HCT116 (cell line): ENCODE results near the gene MFSD6L. TPM values are rescaled to one million over a fixed set of nuclear protein-coding genes. Genes with fewer than 3 reads are reported as not detected.

ENCODE experiments used
- ATAC-seq: fragments of 200-7000 bp; cut with Tn5 transposase; 2 replicates; pipeline ENCODE4 v1.9.1; 2020; ENCODE audit warnings: mild to moderate bottlenecking, moderate library complexity
- BruUV-seq: library from RNA; stranded (reverse); fragments of 400-500 nt; replicated peaks from 2 replicates; lab custom pipeline; 2021; lab: Mats Ljungman, UMichigan
- CTCF ChIA-PET: fragments of 300-600 bp; sonication (Branson Sonifier 250); formaldehyde crosslinking; loops from one replicate; lab custom pipeline; 2021; ENCODE audit warnings: antibody characterized with exemption; lab: Charles Lee
- POLR2A ChIA-PET: fragments of 300-600, 350-600 bp; sonication (Branson Sonifier 250); formaldehyde crosslinking; loops from one replicate; lab custom pipeline; 2021; ENCODE audit warnings: antibody characterized with exemption; lab: Charles Lee
- RAD21 ChIA-PET, 2 experiments: fragments of 300-600 bp; sonication (Branson Sonifier 250); formaldehyde crosslinking; loops; one replicate each; lab custom pipeline; 2023; ENCODE audit warnings: low total read pairs in 2 of 2; ENCODE audit not compliant: uncharacterized antibody in 2 of 2, unreplicated experiment in 2 of 2, low non-redundant PET in 1 of 2; lab: Charles Lee
- DNase-seq: peaks from one replicate; pipeline ENCODE4 v3.0.0-alpha.2; 2010; ENCODE audit warnings: low read depth, low spot score
- H2AFZ ChIP-seq: fragments of 200-600 bp; shearing (Covaris generic), sonication (generic); 2 replicates; pipeline ENCODE4 v1.6.1; 2017; ENCODE audit warnings: low read depth, mixed run types, mixed read lengths, antibody characterized with exemption, low read length; ENCODE audit not compliant: poor library complexity, severe bottlenecking
- H3K27ac ChIP-seq: 2 replicates; pipeline ENCODE4 v1.5.1; 2012; ENCODE audit warnings: low read depth, low read length
- H3K27me3 ChIP-seq: fragments of 200-600 bp; sonication (generic); 2 replicates; pipeline ENCODE4 v1.6.1; 2016; ENCODE audit warnings: mixed run types, low read length, mixed read lengths; ENCODE audit not compliant: insufficient read depth
- H3K36me3 ChIP-seq, 2 experiments: fragments of 200-500 bp in 1 of 2; fragments of 200-600 bp in 1 of 2; sonication (Bioruptor generic) in 1 of 2; sonication (generic) in 1 of 2; 2 replicates each; pipeline versions ENCODE4 v1.5.1 to v1.6.1; 2014 to 2016; ENCODE audit warnings: low read length in 2 of 2, inconsistent platforms in 1 of 2, mixed read lengths in 1 of 2, mixed run types in 1 of 2; ENCODE audit not compliant: insufficient read depth in 2 of 2, control insufficient read depth in 1 of 2
- H3K4me1 ChIP-seq, 2 experiments: fragments of 200-600 bp in 1 of 2; sonication (generic) in 1 of 2; 2 replicates each; pipeline versions ENCODE4 v1.5.1 to v1.6.1; 2012 to 2017; ENCODE audit warnings: low read length in 2 of 2, inconsistent platforms in 1 of 2, mild to moderate bottlenecking in 1 of 2, mixed read lengths in 1 of 2, mixed run types in 1 of 2, moderate library complexity in 1 of 2; ENCODE audit not compliant: insufficient read depth in 2 of 2, control insufficient read depth in 1 of 2
- H3K4me2 ChIP-seq: fragments of 200-600 bp; sonication (generic); 2 replicates; pipeline ENCODE4 v1.6.1; 2017; ENCODE audit warnings: mixed run types, low read length, mixed read lengths
- H3K4me3 ChIP-seq, 2 experiments: fragments of 200-600 bp in 1 of 2; sonication (generic) in 1 of 2; replicated peaks in 1 of 2; 2 replicates each; pipeline ENCODE4 v1.5.1; 2011 to 2016; ENCODE audit warnings: low read length in 2 of 2, control low read depth in 1 of 2, low read depth in 1 of 2, mild to moderate bottlenecking in 1 of 2, mixed read lengths in 1 of 2, mixed run types in 1 of 2
- H3K79me2 ChIP-seq: fragments of 200-600 bp; sonication (generic); 2 replicates; pipeline ENCODE4 v1.6.1; 2017; ENCODE audit warnings: mild to moderate bottlenecking, mixed run types, low read length, moderate library complexity, mixed read lengths; ENCODE audit not compliant: insufficient read depth
- H3K9ac ChIP-seq: fragments of 200-600 bp; sonication (generic); 2 replicates; pipeline ENCODE4 v1.6.1; 2016; ENCODE audit warnings: low read length, mixed read lengths
- H3K9me2 ChIP-seq: fragments of 200-600 bp; sonication (generic), shearing (Covaris generic); 2 replicates; pipeline ENCODE4 v1.6.1; 2017; ENCODE audit warnings: mixed run types, mild to moderate bottlenecking, moderate library complexity; ENCODE audit not compliant: insufficient read depth
- H3K9me3 ChIP-seq, 2 experiments: fragments of 200-500 bp in 1 of 2; fragments of 200-600 bp in 1 of 2; sonication (Bioruptor generic) in 1 of 2; sonication (generic) in 1 of 2; 2 replicates each; pipeline ENCODE4 v1.6.1; 2014 to 2017; ENCODE audit warnings: low read length in 2 of 2, mixed read lengths in 2 of 2, inconsistent platforms in 1 of 2, low read depth in 1 of 2, mild to moderate bottlenecking in 1 of 2, mixed run types in 1 of 2, moderate library complexity in 1 of 2; ENCODE audit not compliant: control insufficient read depth in 1 of 2, insufficient read depth in 1 of 2
- H4K20me1 ChIP-seq: fragments of 200-600 bp; sonication (generic), shearing (Covaris generic); 2 replicates; pipeline ENCODE4 v1.6.1; 2017; ENCODE audit warnings: mixed run types, mild to moderate bottlenecking, moderate library complexity; ENCODE audit not compliant: insufficient read depth
- CBX3 ChIP-seq: IDR thresholded peaks from 2 replicates; pipeline ENCODE4 v1.6.1; 2012; ENCODE audit warnings: low read depth
- EGR1 ChIP-seq: IDR thresholded peaks from 2 replicates; pipeline ENCODE4 v1.6.1; 2012; ENCODE audit warnings: low read depth
- EZH2 ChIP-seq: fragments of 200-600 bp; sonication (generic); IDR thresholded peaks from 2 replicates; pipeline ENCODE4 v1.6.1; 2017; ENCODE audit warnings: antibody characterized with exemption, mixed run types
- EZH2phosphoT487 ChIP-seq: fragments of 200-600 bp; IDR thresholded peaks from 2 replicates; pipeline ENCODE4 v1.6.1; 2018; ENCODE audit warnings: antibody characterized with exemption, borderline replicate concordance
- FOSL1 ChIP-seq: IDR thresholded peaks from 2 replicates; pipeline ENCODE4 v1.6.1; 2012; ENCODE audit warnings: low read depth
- POLR2A ChIP-seq: IDR thresholded peaks from 2 replicates; pipeline ENCODE4 v1.7.0; 2011; ENCODE audit warnings: borderline replicate concordance; ENCODE audit not compliant: insufficient read depth, insufficient read length; ENCODE audit errors: extremely low read depth
- RAD21 ChIP-seq: IDR thresholded peaks from 2 replicates; pipeline ENCODE4 v1.6.1; 2012; ENCODE audit warnings: low read depth, mild to moderate bottlenecking
- SP1 ChIP-seq: IDR thresholded peaks from 2 replicates; pipeline ENCODE4 v1.6.1; 2012; ENCODE audit warnings: low read depth
- YY1 ChIP-seq: IDR thresholded peaks from 2 replicates; pipeline ENCODE4 v1.6.1; 2011; ENCODE audit warnings: low read length, low read depth, moderate library complexity, mild to moderate bottlenecking; ENCODE audit not compliant: insufficient replicate concordance; ENCODE audit errors: extremely low read depth
- intact Hi-C: fragments of 100-400 bp; cut with micrococcal nuclease; formaldehyde crosslinking; loops from 2 replicates; pipeline ENCODE4 v1.10.0; 2022
- total RNA-seq: library from RNA; stranded (reverse); gene quantifications from one replicate; pipeline ENCODE4 v1.2.1, GENCODE V29; 2021; ENCODE audit not compliant: unreplicated experiment
- TF ChIP-seq, protein P1 (sequence below): IDR thresholded peaks from 2 replicates; pipeline ENCODE4 v1.6.1; 2012; ENCODE audit warnings: low read depth
- TF ChIP-seq, protein P2 (sequence below): IDR thresholded peaks from 2 replicates; pipeline ENCODE4 v1.6.1; 2012
- TF ChIP-seq, protein P3 (sequence below): IDR thresholded peaks from 2 replicates; pipeline ENCODE4 v1.6.1; 2011; ENCODE audit warnings: mild to moderate bottlenecking, low read length, moderate library complexity; ENCODE audit not compliant: insufficient replicate concordance; ENCODE audit errors: extremely low read depth
- TF ChIP-seq, protein P4 (sequence below): IDR thresholded peaks from 2 replicates; pipeline ENCODE4 v1.6.1; 2012

The MFSD6L gene
- total RNA-seq, 1 experiment from 2014 or later = not detected

DNA sequence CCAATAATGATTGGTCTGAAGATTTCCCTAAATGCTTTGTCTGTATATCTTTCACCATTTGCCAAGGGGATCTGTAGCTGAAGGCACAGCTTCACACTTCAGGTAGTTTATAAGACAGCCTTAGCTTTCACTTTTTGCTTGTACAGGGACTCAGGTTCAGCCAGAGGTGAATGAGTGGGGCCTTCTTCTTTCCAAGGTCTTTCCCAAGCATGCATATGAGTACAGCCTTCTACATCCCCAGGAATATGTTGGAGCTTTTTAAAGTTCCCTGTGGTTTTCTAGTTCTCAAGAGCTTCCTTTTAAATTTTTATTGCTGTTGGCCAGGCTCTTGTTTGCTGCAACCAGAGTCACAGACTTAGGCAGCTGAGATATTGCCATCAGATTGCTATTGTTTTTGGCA is 22.9 kb downstream of the MFSD6L start:
- no peaks in the 10 kb centered on the region for H3K36me3 ChIP-seq
- RAD21 ChIA-PET = no interaction called here
- no peaks in the 10 kb centered on the region for H3K9me3 ChIP-seq
- no peaks in the 10 kb centered on the region for H3K79me2 ChIP-seq
- no peak for TF ChIP-seq EZH2phosphoT487
- TF ChIP-seq, protein P1, sequence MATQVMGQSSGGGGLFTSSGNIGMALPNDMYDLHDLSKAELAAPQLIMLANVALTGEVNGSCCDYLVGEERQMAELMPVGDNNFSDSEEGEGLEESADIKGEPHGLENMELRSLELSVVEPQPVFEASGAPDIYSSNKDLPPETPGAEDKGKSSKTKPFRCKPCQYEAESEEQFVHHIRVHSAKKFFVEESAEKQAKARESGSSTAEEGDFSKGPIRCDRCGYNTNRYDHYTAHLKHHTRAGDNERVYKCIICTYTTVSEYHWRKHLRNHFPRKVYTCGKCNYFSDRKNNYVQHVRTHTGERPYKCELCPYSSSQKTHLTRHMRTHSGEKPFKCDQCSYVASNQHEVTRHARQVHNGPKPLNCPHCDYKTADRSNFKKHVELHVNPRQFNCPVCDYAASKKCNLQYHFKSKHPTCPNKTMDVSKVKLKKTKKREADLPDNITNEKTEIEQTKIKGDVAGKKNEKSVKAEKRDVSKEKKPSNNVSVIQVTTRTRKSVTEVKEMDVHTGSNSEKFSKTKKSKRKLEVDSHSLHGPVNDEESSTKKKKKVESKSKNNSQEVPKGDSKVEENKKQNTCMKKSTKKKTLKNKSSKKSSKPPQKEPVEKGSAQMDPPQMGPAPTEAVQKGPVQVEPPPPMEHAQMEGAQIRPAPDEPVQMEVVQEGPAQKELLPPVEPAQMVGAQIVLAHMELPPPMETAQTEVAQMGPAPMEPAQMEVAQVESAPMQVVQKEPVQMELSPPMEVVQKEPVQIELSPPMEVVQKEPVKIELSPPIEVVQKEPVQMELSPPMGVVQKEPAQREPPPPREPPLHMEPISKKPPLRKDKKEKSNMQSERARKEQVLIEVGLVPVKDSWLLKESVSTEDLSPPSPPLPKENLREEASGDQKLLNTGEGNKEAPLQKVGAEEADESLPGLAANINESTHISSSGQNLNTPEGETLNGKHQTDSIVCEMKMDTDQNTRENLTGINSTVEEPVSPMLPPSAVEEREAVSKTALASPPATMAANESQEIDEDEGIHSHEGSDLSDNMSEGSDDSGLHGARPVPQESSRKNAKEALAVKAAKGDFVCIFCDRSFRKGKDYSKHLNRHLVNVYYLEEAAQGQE = no peak
- no peak for TF ChIP-seq EGR1
- BruUV-seq = no TSS peak
- no peaks in the 10 kb centered on the region for H3K27me3 ChIP-seq
- ATAC-seq = no peak
- CTCF ChIA-PET = interaction anchor here (1.2 to 2.4 kb wide), 2 partner anchors 9 to 366 kb away, joined by 3 to 14 read pairs; no protein-coding TSS in a partner anchor
- no peak overlapping the region for H3K9ac ChIP-seq
- H3K9me2 ChIP-seq = no peaks in the 10 kb centered on the region
- POLR2A ChIA-PET = no interaction called here
- no peak overlapping the region for H3K4me2 ChIP-seq
- H3K4me3 ChIP-seq = no peak overlapping the region
- DNase-seq = no peak
- no peaks in the 10 kb centered on the region for H3K4me1 ChIP-seq
- intact Hi-C loops = no loop called here
- no peak overlapping the region for H3K27ac ChIP-seq
- H2AFZ ChIP-seq = no peak overlapping the region
- no peaks in the 10 kb centered on the region for H4K20me1 ChIP-seq

DNA sequence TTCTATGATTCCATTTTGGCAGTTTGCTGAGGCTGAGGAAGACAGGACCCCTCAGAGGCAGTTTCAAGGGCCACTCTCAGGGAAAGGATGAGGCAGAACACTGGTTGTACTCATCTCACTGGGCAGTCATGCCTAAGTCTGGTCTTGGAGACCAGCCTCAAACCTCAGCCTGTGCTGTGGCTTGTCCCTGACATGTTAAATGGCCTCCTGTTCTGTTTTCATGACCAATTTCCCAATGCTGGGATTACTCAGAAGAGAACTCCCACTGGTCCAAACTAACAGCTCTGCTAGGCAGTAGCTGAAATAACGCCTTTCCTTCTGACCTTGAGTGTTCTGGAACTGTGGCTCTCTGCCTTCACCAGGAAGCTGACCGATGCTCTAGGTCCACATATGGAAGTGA is 32.4 kb downstream of the MFSD6L start:
- H3K9me3 ChIP-seq = no peaks in the 10 kb centered on the region
- ChIA-PET CTCF (no interaction called here), POLR2A (no interaction called here)
- no peaks in the 10 kb centered on the region for H3K79me2 ChIP-seq
- no peaks in the 10 kb centered on the region for H3K9me2 ChIP-seq
- H3K27me3 ChIP-seq = peaks cover 3% of the 10 kb centered on the region; the same call in 1 of the 2 replicates
- no peak overlapping the region for H3K4me2 ChIP-seq
- TF ChIP-seq, protein P2, sequence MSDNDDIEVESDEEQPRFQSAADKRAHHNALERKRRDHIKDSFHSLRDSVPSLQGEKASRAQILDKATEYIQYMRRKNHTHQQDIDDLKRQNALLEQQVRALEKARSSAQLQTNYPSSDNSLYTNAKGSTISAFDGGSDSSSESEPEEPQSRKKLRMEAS = no peak
- TF ChIP-seq FOSL1 (no peak), EZH2 (no peak), POLR2A (no peak), RAD21 (no peak), SP1 (no peak), YY1 (no peak), CBX3 (no peak)
- TF ChIP-seq, protein P3, sequence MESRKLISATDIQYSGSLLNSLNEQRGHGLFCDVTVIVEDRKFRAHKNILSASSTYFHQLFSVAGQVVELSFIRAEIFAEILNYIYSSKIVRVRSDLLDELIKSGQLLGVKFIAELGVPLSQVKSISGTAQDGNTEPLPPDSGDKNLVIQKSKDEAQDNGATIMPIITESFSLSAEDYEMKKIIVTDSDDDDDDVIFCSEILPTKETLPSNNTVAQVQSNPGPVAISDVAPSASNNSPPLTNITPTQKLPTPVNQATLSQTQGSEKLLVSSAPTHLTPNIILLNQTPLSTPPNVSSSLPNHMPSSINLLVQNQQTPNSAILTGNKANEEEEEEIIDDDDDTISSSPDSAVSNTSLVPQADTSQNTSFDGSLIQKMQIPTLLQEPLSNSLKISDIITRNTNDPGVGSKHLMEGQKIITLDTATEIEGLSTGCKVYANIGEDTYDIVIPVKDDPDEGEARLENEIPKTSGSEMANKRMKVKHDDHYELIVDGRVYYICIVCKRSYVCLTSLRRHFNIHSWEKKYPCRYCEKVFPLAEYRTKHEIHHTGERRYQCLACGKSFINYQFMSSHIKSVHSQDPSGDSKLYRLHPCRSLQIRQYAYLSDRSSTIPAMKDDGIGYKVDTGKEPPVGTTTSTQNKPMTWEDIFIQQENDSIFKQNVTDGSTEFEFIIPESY = no peak
- TF ChIP-seq, protein P4, sequence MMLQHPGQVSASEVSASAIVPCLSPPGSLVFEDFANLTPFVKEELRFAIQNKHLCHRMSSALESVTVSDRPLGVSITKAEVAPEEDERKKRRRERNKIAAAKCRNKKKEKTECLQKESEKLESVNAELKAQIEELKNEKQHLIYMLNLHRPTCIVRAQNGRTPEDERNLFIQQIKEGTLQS = no peak
- TF ChIP-seq, all 23 proteins: peak for 0
- H3K27ac ChIP-seq = no peak overlapping the region
- DNase-seq = no peak
- no peaks in the 10 kb centered on the region for H4K20me1 ChIP-seq
- no peak overlapping the region for H3K9ac ChIP-seq
- H3K4me3 ChIP-seq = no peak overlapping the region
- no TSS peak for BruUV-seq
- RAD21 ChIA-PET = no interaction called here
- H3K36me3 ChIP-seq = no peaks in the 10 kb centered on the region
- ATAC-seq = no peak
- H3K4me1 ChIP-seq = no peaks in the 10 kb centered on the region
- no peak overlapping the region for H2AFZ ChIP-seq
- intact Hi-C loops = no loop called here
